ENCODE measurements around the gene ZNF280C.

ZNF280C gene

DNA sequence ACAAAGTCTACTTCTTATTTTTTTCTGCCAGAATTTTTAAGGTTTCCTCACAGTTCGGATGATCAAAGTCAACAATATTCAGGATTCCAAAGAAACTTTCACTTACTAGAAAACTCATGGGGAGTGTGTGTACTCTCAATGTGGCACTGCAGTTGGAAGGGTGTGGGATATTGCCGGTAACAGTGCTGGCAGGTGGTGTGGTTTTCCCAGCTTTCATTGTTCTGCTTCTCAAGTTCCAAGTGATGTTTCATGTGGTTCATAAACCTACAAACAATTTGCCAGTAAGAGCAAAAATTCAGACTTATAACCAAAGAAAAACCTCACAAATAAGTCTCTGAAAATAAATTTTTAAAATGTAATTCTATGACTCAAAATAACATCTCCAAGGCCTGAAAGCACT is 39.8 kb downstream of the ZNF280C start:
- H3K4me3 ChIP-seq (ENCODE audit: low read length) = no peak overlapping the region
- no peak for DNase-seq (ENCODE audit: low read depth)
- TF ChIP-seq CTCF (conservative IDR thresholded peaks at IDR 0.05; ENCODE audit: low read length) = no peak

GRCh38 chrX:130224810-130225209 is 43.9 kb downstream of the ZNF280C start:
- peak; percentile 15 for DNase-seq (ENCODE audit: low read depth)
- no peak overlapping the region for H3K4me3 ChIP-seq (ENCODE audit: low read length)
- TF ChIP-seq CTCF (conservative IDR thresholded peaks at IDR 0.05; ENCODE audit: low read length) = no peak

DNA sequence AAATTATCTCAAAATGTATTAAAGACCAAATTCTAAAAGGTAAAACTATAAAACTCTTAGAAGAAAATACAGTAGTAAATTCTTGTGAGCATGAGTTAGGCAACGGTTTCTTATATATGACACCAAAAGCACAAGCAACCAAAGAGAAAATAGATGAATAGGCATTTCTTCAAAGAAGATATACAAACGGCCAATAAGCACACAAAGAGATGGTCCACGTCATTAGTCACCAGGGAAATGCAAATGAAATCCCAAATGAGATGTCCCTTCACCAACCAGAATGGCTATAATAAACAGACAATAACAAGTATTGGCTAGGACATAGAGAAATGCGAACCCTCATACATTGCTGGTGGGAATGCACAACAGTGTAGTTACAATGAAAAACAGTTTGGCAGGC is 52.4 kb downstream of the ZNF280C start:
- no peak overlapping the region for H3K4me3 ChIP-seq (ENCODE audit: low read length)
- peak; percentile 1 for DNase-seq (ENCODE audit: low read depth)
- no peak for TF ChIP-seq CTCF (conservative IDR thresholded peaks at IDR 0.05; ENCODE audit: low read length)

- no peak overlapping the region for H3K4me3 ChIP-seq (ENCODE audit: low read length)
- DNase-seq (ENCODE audit: low read depth) = no peak
- no peak for TF ChIP-seq CTCF (conservative IDR thresholded peaks at IDR 0.05; ENCODE audit: low read length)
Observed at GRCh38 chrX:130213376-130213775, 55.3 kb downstream of the ZNF280C start.

DNA sequence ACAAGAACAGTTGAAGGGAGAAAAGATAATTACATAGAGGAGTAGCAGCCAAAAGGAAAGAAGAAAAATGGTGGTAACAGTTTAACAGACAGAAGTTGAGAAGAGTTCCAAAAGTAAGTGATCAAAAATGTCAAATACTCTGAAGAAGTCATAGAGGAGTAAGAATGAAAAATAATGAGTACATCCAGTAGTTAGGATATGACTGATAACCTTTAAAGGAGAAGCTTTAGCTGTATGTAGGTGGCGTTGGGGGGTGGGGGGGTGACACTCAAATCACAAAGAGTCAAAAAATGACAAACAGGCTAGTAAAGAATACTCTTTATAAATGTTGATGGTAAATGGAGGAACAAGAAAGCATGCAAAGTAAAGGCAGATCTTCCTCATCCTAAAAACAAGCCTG is 56.3 kb downstream of the ZNF280C start:
- TF ChIP-seq CTCF (conservative IDR thresholded peaks at IDR 0.05; ENCODE audit: low read length) = no peak
- no peak overlapping the region for H3K4me3 ChIP-seq (ENCODE audit: low read length)
- no peak for DNase-seq (ENCODE audit: low read depth)

DNA sequence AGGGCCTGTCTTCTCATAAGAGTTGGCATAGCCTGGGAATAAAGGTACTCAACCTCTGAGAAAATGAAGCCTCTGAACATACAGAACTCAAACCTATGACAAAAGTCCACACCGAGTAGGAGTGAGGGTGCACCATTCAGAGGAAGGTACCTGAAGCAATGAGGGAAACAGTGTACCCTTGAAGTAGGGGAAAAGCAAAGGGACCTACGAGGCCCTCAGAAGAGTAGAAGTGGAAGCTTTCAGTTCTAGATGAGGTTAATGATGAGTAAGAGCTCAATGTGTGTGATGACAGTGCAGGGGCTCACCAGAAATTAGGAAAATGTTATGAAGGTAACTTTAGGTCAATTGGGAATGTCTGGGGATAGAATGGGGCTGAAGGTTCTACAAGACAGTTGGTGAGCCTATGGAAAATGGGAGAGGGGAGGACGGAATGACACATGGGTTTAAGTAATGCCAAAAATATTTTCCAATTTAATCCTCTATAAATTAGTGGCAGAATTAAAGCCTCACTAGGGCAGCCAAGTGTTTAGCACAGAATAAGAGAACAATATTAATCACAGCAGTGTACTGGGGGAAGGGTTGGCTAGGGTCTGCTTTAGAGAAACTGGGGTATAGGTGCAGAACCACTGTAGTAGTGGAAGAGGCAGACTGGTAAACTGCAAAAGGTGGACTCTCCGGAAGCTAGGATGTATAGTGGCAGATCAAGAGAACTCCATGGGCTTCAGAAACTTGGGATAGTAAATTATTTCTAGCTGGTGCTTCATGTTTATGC is 57.1 kb downstream of the ZNF280C start:
- no peak for TF ChIP-seq CTCF (conservative IDR thresholded peaks at IDR 0.05; ENCODE audit: low read length)
- DNase-seq (ENCODE audit: low read depth) = no peak
- H3K4me3 ChIP-seq (ENCODE audit: low read length) = no peak overlapping the region

GRCh38 chrX:130204647-130205046 is 64.1 kb downstream of the ZNF280C start:
- TF ChIP-seq CTCF (conservative IDR thresholded peaks at IDR 0.05; ENCODE audit: low read length) = no peak
- no peak overlapping the region for H3K4me3 ChIP-seq (ENCODE audit: low read length)
- no peak for DNase-seq (ENCODE audit: low read depth)
